Thyroid gland (tissue), 4 donors: ENCODE data around the gene TBX2.

Experiments
- POLR2A ChIP-seq, 2 donors: fragments of 450-650 bp; IDR thresholded peaks; one replicate each; pipeline ENCODE4 v1.6.1; 2017; ENCODE audit warnings: antibody characterized with exemption in 2 of 2, mild to moderate bottlenecking in 2 of 2, moderate library complexity in 1 of 2
- TF ChIP-seq, protein P1 (sequence below), 6 experiments: fragments of 200-600 bp in 3 of 6; fragments of 450-650 bp in 3 of 6; sonication (generic) in 3 of 6; IDR thresholded peaks; one replicate each; pipeline ENCODE4 v1.5.1; 2016 to 2019; ENCODE audit warnings: antibody characterized with exemption in 6 of 6, mild to moderate bottlenecking in 2 of 6, inconsistent platforms in 1 of 6, moderate library complexity in 1 of 6

DNA sequence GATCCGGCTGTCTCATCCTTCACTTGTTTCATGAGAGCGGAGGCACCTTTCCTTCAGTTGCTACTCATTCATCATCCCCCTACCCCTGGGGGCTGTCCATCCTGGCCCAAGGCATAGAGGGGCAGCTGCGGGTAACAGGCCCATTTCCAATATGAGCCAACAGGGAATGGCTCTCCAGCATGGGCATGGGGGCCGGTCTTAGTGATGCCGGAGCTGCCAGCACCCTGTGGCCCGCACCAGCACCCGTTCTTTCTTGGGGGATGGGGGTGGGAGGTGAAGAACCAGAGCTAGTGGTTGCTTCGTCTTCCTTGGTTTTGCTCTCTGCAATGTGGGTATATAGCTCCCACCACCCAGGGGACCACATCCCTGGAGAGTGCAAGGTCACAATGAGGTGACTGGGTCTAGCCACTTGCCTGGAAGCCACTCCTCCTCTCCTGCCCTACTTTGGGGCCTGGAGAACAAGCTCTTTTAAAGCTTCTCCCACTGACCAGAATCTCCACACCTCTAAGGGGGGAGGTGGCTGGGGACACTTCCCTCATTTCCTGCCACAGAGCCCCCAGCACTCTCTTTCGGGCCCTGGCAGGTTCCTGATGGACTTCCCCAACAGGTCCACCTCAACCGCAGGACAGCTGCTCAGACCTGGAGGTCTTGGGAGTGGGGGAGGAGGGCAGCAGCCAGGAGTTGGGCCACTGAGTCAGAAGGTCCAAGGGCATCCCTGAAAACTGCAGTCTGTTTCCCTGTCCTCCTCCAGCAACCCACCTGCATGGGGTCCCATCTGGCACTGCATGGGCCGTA is 11.9 kb upstream of the TBX2 start:
- TF ChIP-seq, protein P1, sequence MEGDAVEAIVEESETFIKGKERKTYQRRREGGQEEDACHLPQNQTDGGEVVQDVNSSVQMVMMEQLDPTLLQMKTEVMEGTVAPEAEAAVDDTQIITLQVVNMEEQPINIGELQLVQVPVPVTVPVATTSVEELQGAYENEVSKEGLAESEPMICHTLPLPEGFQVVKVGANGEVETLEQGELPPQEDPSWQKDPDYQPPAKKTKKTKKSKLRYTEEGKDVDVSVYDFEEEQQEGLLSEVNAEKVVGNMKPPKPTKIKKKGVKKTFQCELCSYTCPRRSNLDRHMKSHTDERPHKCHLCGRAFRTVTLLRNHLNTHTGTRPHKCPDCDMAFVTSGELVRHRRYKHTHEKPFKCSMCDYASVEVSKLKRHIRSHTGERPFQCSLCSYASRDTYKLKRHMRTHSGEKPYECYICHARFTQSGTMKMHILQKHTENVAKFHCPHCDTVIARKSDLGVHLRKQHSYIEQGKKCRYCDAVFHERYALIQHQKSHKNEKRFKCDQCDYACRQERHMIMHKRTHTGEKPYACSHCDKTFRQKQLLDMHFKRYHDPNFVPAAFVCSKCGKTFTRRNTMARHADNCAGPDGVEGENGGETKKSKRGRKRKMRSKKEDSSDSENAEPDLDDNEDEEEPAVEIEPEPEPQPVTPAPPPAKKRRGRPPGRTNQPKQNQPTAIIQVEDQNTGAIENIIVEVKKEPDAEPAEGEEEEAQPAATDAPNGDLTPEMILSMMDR (IDR thresholded peaks at IDR 0.05), result no peak
- no peak for TF ChIP-seq POLR2A (IDR thresholded peaks at IDR 0.05)
